ENCODE results near the gene NIPAL3.

NIPAL3 gene

GRCh38 chr1:24392604-24392946 is 23.0 kb upstream of the NIPAL3 start:
- WGBS (ENCODE audit: extremely low coverage, insufficient coverage, low lambda C conversion rate) = no CpG with 5 or more reads among the region's 4 CpGs
- Histone ChIP-seq H3K9ac (ENCODE audit: low read length) (no peak overlapping the region), H3K56ac (ENCODE audit: low read length) (no peak overlapping the region), H3K4me2 (ENCODE audit: low read length) (no peak overlapping the region), H3K4ac (ENCODE audit: low read depth, low read length) (no peak overlapping the region), H2BK15ac (replicated peaks; ENCODE audit: low read depth) (no peak overlapping the region), H3K36me3 (ENCODE audit: control insufficient read depth, insufficient read depth, low read length) (no peaks in the 10 kb centered on the region), H3K79me1 (ENCODE audit: low read length) (no peaks in the 10 kb centered on the region), H3K4me3 (ENCODE audit: low read length) (no peak overlapping the region), H4K8ac (ENCODE audit: low read depth, low read length) (no peak overlapping the region), H2AK5ac (ENCODE audit: low read length) (no peak overlapping the region), H4K5ac (ENCODE audit: low read length) (no peak overlapping the region), H2BK5ac (ENCODE audit: low read length) (no peak overlapping the region), H2BK120ac (ENCODE audit: low read depth, low read length) (no peak overlapping the region), H3K23ac (ENCODE audit: low read length) (no peak overlapping the region), H3K27me3 (ENCODE audit: insufficient read depth, low read length, poor library complexity) (no peaks in the 10 kb centered on the region), H3K18ac (ENCODE audit: low read length) (no peak overlapping the region), H3K27ac (ENCODE audit: low read depth, low read length) (no peak overlapping the region), H3K79me2 (ENCODE audit: control insufficient read depth, insufficient read depth, low read length) (no peaks in the 10 kb centered on the region), H3K4me1 (ENCODE audit: control insufficient read depth, low read depth, low read length) (no peaks in the 10 kb centered on the region)
- DNase-seq = no peak

- Histone ChIP-seq H2BK5ac (ENCODE audit: low read length) (no peak overlapping the region), H3K56ac (ENCODE audit: low read length) (no peak overlapping the region), H3K4me3 (ENCODE audit: low read length) (no peak overlapping the region), H4K5ac (ENCODE audit: low read length) (no peak overlapping the region), H3K4me1 (ENCODE audit: control insufficient read depth, low read depth, low read length) (no peaks in the 10 kb centered on the region), H3K4me2 (ENCODE audit: low read length) (no peak overlapping the region), H4K8ac (ENCODE audit: low read depth, low read length) (no peak overlapping the region), H2BK120ac (ENCODE audit: low read depth, low read length) (no peak overlapping the region), H3K23ac (ENCODE audit: low read length) (no peak overlapping the region), H3K4ac (ENCODE audit: low read depth, low read length) (no peak overlapping the region), H2AK5ac (ENCODE audit: low read length) (no peak overlapping the region), H3K79me1 (ENCODE audit: low read length) (no peaks in the 10 kb centered on the region), H3K27me3 (ENCODE audit: insufficient read depth, low read length, poor library complexity) (no peaks in the 10 kb centered on the region), H2BK15ac (replicated peaks; ENCODE audit: low read depth) (no peak overlapping the region), H3K27ac (ENCODE audit: low read depth, low read length) (no peak overlapping the region), H3K36me3 (ENCODE audit: control insufficient read depth, insufficient read depth, low read length) (no peaks in the 10 kb centered on the region), H3K18ac (ENCODE audit: low read length) (no peak overlapping the region), H3K79me2 (ENCODE audit: control insufficient read depth, insufficient read depth, low read length) (no peaks in the 10 kb centered on the region), H3K9ac (ENCODE audit: low read length) (no peak overlapping the region)
- no CpG with 5 or more reads among the region's 4 CpGs for WGBS (ENCODE audit: extremely low coverage, insufficient coverage, low lambda C conversion rate)
- no peak for DNase-seq
These were observed 22.5 kb upstream of the NIPAL3 start for GRCh38 chr1:24392982-24393650.

- DNase-seq = no peak
- WGBS (ENCODE audit: extremely low coverage, insufficient coverage, low lambda C conversion rate) = no CpG with 5 or more reads among the region's 6 CpGs
- Histone ChIP-seq H3K9ac (ENCODE audit: low read length) (no peak overlapping the region), H3K4me3 (ENCODE audit: low read length) (no peak overlapping the region), H3K56ac (ENCODE audit: low read length) (no peak overlapping the region), H2BK15ac (replicated peaks; ENCODE audit: low read depth) (no peak overlapping the region), H3K23ac (ENCODE audit: low read length) (no peak overlapping the region), H3K18ac (ENCODE audit: low read length) (no peak overlapping the region), H3K79me1 (ENCODE audit: low read length) (no peaks in the 10 kb centered on the region), H4K8ac (ENCODE audit: low read depth, low read length) (no peak overlapping the region), H3K36me3 (ENCODE audit: control insufficient read depth, insufficient read depth, low read length) (no peaks in the 10 kb centered on the region), H3K79me2 (ENCODE audit: control insufficient read depth, insufficient read depth, low read length) (no peaks in the 10 kb centered on the region), H3K4me2 (ENCODE audit: low read length) (no peak overlapping the region), H2BK120ac (ENCODE audit: low read depth, low read length) (no peak overlapping the region), H3K27ac (ENCODE audit: low read depth, low read length) (no peak overlapping the region), H4K5ac (ENCODE audit: low read length) (no peak overlapping the region), H3K4me1 (ENCODE audit: control insufficient read depth, low read depth, low read length) (no peaks in the 10 kb centered on the region), H3K4ac (ENCODE audit: low read depth, low read length) (no peak overlapping the region), H2AK5ac (ENCODE audit: low read length) (no peak overlapping the region), H3K27me3 (ENCODE audit: insufficient read depth, low read length, poor library complexity) (no peaks in the 10 kb centered on the region), H2BK5ac (ENCODE audit: low read length) (no peak overlapping the region)
These were observed 21.7 kb upstream of the NIPAL3 start for GRCh38 chr1:24393892-24394291.

DNA sequence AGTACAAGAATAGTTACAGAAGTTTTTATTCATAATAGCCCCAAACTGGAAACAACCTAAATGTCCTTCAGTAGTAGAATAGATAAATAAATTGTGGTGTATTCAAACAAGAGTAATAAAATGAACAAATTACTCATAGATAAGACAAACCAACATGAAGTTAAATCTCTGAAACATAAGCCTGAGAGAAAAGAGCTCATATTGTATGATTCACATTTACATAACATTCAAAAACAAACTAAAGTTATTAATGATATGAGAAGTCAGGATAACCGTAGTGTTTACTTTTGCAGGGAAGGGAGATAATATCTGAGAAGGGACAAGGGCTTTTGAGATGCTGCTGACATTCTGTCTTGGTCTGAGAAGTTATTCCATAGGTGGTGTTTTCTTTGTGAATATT is 15.5 kb upstream of the NIPAL3 start:
- WGBS (ENCODE audit: extremely low coverage, insufficient coverage, low lambda C conversion rate) = no CpG with 5 or more reads among the region's 1 CpG

GRCh38 chr1:24403806-24404205 is 11.8 kb upstream of the NIPAL3 start:
- no peak for DNase-seq
- no peak overlapping the region for H4K8ac ChIP-seq (ENCODE audit: low read depth, low read length)
- H2BK15ac ChIP-seq (replicated peaks; ENCODE audit: low read depth) = no peak overlapping the region
- no peak overlapping the region for H3K18ac ChIP-seq (ENCODE audit: low read length)
- no peak overlapping the region for H3K27ac ChIP-seq (ENCODE audit: low read depth, low read length)
- H3K4ac ChIP-seq (ENCODE audit: low read depth, low read length) = no peak overlapping the region
- H2AK5ac ChIP-seq (ENCODE audit: low read length) = no peak overlapping the region
- no peak overlapping the region for H3K4me3 ChIP-seq (ENCODE audit: low read length)
- no CpG with 5 or more reads among the region's 4 CpGs for WGBS (ENCODE audit: extremely low coverage, insufficient coverage, low lambda C conversion rate)
- H2BK5ac ChIP-seq (ENCODE audit: low read length) = no peak overlapping the region
- no peaks in the 10 kb centered on the region for H3K79me1 ChIP-seq (ENCODE audit: low read length)
- no peaks in the 10 kb centered on the region for H3K36me3 ChIP-seq (ENCODE audit: control insufficient read depth, insufficient read depth, low read length)
- no peak overlapping the region for H3K9ac ChIP-seq (ENCODE audit: low read length)
- no peak overlapping the region for H4K5ac ChIP-seq (ENCODE audit: low read length)
- no peak overlapping the region for H3K4me2 ChIP-seq (ENCODE audit: low read length)
- H2BK120ac ChIP-seq (ENCODE audit: low read depth, low read length) = no peak overlapping the region
- H3K23ac ChIP-seq (ENCODE audit: low read length) = no peak overlapping the region
- no peaks in the 10 kb centered on the region for H3K27me3 ChIP-seq (ENCODE audit: insufficient read depth, low read length, poor library complexity)
- no peaks in the 10 kb centered on the region for H3K79me2 ChIP-seq (ENCODE audit: control insufficient read depth, insufficient read depth, low read length)
- no peaks in the 10 kb centered on the region for H3K4me1 ChIP-seq (ENCODE audit: control insufficient read depth, low read depth, low read length)
- no peak overlapping the region for H3K56ac ChIP-seq (ENCODE audit: low read length)

More for the DNA sequence above, 15.5 kb upstream of the NIPAL3 start:
- Histone ChIP-seq H2BK5ac (ENCODE audit: low read length) (no peak overlapping the region), H3K18ac (ENCODE audit: low read length) (no peak overlapping the region), H3K4me3 (ENCODE audit: low read length) (no peak overlapping the region), H3K36me3 (ENCODE audit: control insufficient read depth, insufficient read depth, low read length) (no peaks in the 10 kb centered on the region), H3K79me1 (ENCODE audit: low read length) (no peaks in the 10 kb centered on the region), H2BK15ac (replicated peaks; ENCODE audit: low read depth) (no peak overlapping the region), H3K4me1 (ENCODE audit: control insufficient read depth, low read depth, low read length) (no peaks in the 10 kb centered on the region), H3K79me2 (ENCODE audit: control insufficient read depth, insufficient read depth, low read length) (no peaks in the 10 kb centered on the region), H3K9ac (ENCODE audit: low read length) (no peak overlapping the region), H3K27ac (ENCODE audit: low read depth, low read length) (no peak overlapping the region), H3K23ac (ENCODE audit: low read length) (no peak overlapping the region), H3K56ac (ENCODE audit: low read length) (no peak overlapping the region), H3K4ac (ENCODE audit: low read depth, low read length) (no peak overlapping the region), H4K8ac (ENCODE audit: low read depth, low read length) (no peak overlapping the region), H4K5ac (ENCODE audit: low read length) (no peak overlapping the region), H2AK5ac (ENCODE audit: low read length) (no peak overlapping the region), H3K4me2 (ENCODE audit: low read length) (no peak overlapping the region), H2BK120ac (ENCODE audit: low read depth, low read length) (no peak overlapping the region), H3K27me3 (ENCODE audit: insufficient read depth, low read length, poor library complexity) (no peaks in the 10 kb centered on the region)
- no peak for DNase-seq

GRCh38 chr1:24406788-24407187 is 8.8 kb upstream of the NIPAL3 start:
- no peak for DNase-seq
- Histone ChIP-seq H3K23ac (ENCODE audit: low read length) (no peak overlapping the region), H3K56ac (ENCODE audit: low read length) (no peak overlapping the region)

More at GRCh38 chr1:24406788-24407187, 8.8 kb upstream of the NIPAL3 start:
- Histone ChIP-seq H2BK15ac (replicated peaks; ENCODE audit: low read depth) (no peak overlapping the region), H2BK120ac (ENCODE audit: low read depth, low read length) (no peak overlapping the region), H3K27ac (ENCODE audit: low read depth, low read length) (no peak overlapping the region), H3K4me2 (ENCODE audit: low read length) (no peak overlapping the region), H3K4me3 (ENCODE audit: low read length) (no peak overlapping the region), H3K4ac (ENCODE audit: low read depth, low read length) (no peak overlapping the region), H3K27me3 (ENCODE audit: insufficient read depth, low read length, poor library complexity) (no peaks in the 10 kb centered on the region), H3K4me1 (ENCODE audit: control insufficient read depth, low read depth, low read length) (no peaks in the 10 kb centered on the region), H4K8ac (ENCODE audit: low read depth, low read length) (no peak overlapping the region), H3K79me2 (ENCODE audit: control insufficient read depth, insufficient read depth, low read length) (no peaks in the 10 kb centered on the region), H3K36me3 (ENCODE audit: control insufficient read depth, insufficient read depth, low read length) (no peaks in the 10 kb centered on the region), H4K5ac (ENCODE audit: low read length) (no peak overlapping the region), H3K18ac (ENCODE audit: low read length) (no peak overlapping the region), H3K79me1 (ENCODE audit: low read length) (no peaks in the 10 kb centered on the region), H3K9ac (ENCODE audit: low read length) (no peak overlapping the region), H2AK5ac (ENCODE audit: low read length) (no peak overlapping the region), H2BK5ac (ENCODE audit: low read length) (no peak overlapping the region)
- no CpG with 5 or more reads among the region's 1 CpG for WGBS (ENCODE audit: extremely low coverage, insufficient coverage, low lambda C conversion rate)
